GM19438 (cell line): ENCODE measurements around the gene FEM1C.

Source experiments
- ATAC-seq: cut with Tn5 transposase; IDR thresholded peaks from one replicate; pipeline ENCODE4 v1.9.1; 2021; ENCODE audit warnings: low read depth; ENCODE audit not compliant: unreplicated experiment

FEM1C gene, protein sequence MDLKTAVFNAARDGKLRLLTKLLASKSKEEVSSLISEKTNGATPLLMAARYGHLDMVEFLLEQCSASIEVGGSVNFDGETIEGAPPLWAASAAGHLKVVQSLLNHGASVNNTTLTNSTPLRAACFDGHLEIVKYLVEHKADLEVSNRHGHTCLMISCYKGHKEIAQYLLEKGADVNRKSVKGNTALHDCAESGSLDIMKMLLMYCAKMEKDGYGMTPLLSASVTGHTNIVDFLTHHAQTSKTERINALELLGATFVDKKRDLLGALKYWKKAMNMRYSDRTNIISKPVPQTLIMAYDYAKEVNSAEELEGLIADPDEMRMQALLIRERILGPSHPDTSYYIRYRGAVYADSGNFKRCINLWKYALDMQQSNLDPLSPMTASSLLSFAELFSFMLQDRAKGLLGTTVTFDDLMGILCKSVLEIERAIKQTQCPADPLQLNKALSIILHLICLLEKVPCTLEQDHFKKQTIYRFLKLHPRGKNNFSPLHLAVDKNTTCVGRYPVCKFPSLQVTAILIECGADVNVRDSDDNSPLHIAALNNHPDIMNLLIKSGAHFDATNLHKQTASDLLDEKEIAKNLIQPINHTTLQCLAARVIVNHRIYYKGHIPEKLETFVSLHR

DNA sequence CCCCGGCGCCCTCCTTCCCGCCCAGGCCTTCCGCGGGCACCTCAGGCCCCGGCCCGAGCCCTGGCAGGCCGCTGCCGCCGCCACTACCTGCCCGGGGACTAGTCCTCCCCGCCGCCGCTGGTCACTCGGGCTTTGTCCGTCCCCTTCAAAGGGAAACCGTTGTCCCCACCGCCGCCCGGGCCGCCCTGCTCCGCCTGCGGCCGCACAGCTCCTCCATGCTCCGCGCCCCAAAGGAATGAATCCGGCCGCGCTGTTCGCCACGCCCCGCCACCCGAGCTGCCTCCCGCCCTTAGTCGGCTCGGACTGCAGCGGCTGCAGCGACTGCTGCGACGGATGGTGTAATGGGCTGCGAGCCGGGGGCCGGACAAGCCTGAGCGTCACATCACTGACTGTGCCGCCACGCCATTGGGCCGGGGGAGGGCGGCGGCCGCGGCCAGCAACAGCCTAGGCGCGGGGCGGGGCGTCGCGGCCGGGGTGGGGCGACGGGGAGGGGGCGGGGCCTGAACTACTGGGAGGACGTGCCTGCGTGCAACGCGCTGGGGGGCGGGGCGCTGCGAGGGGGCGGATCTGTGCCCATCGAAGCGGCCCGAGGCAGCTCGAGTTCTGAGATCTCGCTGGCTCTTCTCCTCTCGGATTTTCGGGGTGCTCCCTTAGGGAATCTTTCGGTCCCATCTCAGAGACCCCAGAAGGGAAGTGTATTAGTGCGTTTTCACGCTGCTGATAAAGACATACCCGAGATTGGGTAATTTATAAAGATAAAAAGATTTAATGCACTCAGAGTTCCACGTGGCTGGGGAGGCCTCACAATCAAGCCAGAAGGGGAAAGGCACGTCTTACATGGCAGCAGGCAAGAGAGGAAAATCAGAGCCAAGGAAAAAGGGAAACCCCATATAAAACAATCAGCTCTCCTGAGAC lies at the start of gene FEM1C:
TSS of gene FEM1C (minus strand) at position 340 of the 915 bp plus-strand sequence. CDS start 1,282 bp downstream, outside the sequence.
- peak; percentile 91 for ATAC-seq

DNA sequence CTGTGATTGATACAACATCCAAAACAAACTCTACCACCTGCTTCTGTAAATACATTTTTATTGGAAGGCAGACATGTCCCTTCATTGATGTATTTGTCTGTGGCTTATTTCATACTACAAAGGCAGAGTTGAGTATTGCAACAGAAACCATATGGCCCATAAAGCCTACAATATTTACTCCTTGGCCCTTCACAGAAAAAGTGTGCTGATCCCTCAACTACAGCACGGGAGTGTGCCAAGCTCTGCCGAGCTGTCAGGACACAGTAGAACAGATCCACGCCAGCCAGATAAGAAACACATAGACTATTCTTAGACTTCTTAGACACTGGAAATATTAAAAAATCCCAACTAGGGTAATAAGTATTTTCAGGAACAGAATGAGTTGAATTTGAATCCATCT lies 44.5 kb upstream of the FEM1C start:
- no peak for ATAC-seq

DNA sequence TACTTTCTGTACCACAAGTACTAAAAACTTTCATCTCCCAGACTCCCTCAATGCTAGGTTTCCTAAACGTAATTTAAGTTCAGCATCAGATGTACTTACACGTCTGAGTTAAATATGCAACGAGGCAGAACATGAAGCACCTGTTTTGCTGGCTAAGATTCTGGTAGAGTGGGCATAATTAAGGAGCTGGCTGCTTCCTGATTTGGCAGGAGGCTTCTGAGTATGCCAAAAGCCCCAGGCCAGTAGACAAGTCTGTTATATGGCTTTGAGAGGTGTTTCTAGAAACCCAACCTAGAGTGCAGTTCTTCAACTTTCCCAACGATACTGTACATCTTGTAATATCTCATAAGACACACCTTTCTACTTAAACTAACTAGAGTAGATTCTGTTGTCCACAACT lies 44.1 kb upstream of the FEM1C start:
- no peak for ATAC-seq

DNA sequence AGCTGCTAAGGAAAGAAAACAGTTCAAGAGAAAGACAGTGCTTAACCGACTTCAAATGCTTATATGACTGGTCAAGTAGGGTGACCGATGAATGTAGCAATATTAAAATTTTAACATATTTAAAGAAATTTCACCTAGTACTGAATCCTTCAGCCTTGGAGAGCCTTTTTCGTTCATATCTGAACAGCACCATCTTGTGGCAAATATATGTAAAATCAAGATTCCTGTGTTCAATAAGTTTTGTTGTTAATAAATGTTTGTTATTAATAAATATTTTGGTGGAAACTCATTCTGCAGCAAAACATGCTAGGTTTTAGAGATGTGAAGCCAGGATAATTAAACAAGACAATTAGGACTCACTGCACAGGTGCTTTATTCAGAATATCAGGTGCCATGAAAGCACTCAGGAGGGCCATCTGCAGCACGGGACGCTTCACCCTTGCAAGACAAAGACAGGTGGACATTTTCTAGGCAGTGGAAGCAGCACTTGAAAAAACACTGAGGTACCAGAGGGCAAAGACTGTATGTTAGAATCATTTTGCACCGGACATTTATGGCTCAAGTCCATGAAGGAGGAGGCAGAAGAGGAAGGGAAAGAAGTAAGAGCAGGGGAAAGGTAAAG lies 42.1 kb upstream of the FEM1C start:
- ATAC-seq: no peak

DNA sequence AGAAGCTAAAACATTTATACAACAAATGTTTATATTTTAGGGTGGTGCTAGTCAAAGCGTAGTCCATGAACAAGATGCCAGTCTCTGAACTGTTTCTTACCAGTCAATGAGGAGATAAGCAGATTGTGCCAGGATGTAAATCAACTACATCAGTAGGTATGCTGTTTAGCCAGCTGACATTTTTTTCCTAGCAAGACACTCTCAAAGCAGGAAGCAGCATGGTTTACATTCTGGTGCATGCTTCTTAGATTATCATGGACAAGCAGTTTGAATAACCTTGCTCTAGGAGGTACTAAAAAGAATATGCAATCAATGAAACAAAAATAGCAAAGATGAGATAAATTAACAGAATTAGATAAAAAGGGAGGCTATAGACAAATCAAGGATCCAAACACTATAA lies 40.7 kb upstream of the FEM1C start:
- no peak for ATAC-seq

DNA sequence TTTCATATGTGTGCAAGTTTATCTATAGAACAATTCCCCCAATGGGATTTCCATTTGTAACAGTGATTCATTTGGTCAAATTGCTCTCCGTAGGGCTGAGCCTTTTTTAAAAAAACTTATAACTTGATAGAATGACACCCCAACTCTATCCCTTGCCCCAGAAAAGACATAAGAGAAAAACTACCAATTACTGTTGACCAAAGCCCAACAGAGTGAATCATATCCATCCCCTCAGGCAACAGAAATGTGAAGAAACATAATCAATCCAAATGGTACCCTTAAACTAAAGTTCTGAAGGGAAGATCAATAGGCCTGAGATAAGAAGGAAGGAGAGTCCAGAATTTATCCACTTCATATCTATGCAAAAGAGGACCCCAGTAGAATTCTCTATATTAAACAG lies 39.9 kb upstream of the FEM1C start:
- no peak for ATAC-seq

DNA sequence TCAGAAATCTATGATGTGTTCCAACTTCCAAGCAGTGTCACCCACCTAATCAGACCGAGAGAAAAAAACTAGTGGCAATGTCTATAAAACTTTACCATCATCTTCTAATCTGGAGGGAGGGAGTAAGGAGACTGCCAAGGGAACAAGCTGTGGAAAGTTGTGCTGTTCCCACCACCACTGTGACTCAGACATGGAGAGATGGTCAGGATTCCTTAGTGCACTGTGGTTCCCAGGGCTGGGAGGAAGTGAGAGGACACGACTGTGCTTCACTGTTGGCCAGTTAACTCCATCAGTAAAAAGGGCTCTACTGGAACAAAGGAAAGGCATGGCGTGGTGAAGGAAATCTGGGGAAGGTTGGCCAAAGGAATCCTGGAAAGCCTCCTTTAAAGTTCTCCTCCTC lies 38.9 kb upstream of the FEM1C start:
- ATAC-seq: no peak

DNA sequence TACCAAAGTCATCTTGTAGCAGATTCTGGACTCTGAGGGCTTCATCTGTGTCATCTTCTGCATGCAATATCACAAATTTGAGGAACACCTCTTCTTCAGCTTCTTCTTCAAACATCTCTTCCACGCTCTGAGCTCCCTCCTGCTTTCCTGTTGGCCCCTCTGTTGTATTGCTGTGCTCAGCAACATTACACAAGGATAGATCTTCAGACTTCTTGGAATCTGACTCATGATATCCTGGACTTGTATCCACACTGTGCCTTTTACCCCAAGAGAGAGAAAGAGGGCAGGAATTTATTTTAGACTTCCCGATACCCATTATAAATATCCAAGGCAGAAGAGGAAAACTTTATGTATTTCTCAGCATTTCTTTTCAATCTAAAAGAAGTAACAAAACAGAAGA lies 36.4 kb upstream of the FEM1C start:
- ATAC-seq: no peak

DNA sequence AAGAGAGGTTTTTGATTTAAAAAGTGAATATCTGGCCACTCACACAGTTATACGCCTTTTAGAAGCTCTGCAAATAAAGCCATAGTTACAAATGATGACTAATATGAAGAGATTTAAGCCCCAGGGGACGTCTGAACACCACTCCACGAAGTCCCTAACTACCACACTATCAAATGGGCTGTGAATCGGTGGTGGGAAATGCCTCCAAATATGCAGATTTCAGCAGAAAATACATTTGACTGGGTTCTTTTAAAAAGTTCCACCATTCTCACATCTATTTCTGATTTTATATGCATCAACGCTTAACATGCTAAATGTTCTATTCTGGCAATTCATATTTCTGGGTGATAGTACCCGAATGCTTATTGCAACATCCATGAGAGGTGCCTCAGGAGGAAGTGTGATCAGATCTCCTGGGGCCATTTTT lies 35.2 kb upstream of the FEM1C start:
- ATAC-seq: peak; percentile 45

DNA sequence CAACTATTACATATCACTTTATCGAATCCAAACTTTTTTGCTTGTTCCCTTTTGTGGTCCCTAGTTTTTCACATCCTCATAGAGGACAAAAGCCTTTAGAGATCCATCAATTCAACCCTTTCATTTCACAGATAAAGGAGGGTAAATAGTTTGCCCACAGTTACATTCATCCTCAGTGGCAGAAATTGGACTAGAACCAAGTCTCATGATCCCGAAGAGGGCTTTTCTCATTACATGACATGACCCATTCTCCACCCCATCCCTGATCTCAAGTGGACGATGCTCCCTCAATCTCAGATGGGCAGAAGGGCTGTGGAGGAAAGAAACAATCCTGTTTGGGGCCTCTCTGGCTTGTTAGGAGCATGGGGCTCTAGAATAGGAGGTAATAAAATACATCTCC lies 34.6 kb upstream of the FEM1C start:
- no peak for ATAC-seq

DNA sequence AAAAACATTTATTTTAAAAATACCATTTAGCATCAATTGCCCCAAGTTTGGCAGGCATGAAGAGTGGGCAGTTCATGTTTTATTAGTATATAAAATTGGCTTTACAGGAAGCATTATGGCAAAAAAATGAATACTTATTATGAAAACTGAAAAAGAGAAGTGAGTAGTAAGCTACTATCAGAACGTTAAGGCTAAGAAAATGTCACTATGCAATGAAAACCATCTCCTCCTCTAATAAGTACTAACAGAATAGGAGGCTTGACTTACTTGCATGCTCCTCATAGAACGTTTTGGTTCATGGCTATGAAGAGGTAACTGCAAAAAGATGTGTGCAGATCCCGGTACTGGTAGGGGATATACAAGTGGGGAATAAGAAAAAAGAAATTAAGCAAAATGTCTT lies 34.1 kb upstream of the FEM1C start:
- peak; percentile 65 for ATAC-seq

DNA sequence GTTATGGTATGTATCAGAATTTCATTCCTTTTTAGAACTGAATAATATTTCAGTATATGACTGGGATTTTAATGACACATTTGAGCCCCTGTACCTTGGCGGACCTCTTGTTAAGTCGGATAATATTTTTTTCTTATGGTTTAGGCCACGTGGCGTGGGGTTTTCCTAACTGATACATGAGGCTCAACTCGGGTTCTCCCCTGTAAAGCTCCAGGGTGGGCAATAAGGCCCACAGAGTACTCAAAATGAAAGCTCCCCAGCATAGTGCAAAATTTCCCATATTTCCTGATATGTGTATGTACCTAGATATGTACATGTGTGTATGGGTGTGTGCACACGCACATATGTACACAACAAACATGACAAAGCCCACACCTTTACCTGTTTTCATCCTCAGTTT lies 33.2 kb upstream of the FEM1C start:
- ATAC-seq: no peak

DNA sequence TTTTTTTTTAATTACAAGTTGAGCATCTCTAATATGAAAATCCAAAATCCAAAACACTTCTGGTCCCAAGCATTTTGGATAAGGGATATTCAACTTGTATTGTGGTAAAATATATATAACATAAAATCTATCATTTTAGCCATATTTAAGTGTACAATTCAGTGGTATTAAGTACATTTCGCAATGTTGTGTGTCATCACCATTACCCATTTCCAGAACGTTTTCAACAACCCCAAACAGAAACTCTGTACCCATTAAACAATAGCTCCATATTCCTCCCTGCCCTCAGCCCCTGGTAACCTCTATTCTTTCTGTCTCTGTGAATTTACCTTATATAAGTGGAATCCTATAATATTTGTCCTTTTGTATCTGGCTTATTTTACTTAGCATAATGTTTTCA lies 32.8 kb upstream of the FEM1C start:
- ATAC-seq: no peak

DNA sequence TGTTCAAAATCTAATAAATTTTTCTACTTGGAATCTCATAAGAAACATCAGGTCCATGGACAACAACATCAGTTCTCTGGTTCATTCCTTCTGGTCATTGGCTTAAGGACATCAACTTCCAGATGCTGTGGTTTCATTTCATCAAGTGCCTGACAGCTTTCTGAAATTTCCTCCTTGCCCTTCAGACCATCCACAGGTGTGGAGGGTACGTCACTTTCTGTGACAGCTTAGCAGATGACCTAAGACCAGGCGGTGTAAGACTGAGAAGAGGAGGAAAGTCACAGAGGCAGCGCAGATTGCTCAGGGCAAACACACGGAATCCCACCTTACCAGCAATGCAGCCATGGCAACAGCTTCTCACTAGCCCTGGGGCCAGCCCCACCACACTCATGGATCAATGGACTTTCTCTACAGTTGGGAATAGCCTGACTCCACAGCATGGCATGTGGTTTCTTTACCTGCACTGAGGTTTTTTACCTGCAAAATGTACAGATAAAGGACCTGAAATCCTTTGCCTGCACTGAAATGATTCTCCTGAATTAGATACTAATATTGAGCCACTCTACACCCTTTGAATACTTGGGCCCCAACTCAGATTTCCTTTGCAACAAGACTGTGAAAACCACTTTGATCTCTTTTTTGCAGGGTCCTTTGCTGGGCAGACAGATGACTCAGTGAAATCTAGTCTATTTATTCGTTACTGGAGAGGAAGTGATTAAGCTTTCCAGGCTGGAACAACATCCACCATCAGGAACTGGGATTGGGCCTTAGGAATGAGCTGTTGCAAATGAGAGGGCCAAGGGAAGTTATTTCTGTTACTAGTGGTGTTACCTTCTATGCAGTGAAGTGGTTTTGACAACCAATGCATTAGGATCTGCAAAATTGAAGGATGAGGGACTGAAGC lies 30.8 kb upstream of the FEM1C start:
- ATAC-seq: no peak

DNA sequence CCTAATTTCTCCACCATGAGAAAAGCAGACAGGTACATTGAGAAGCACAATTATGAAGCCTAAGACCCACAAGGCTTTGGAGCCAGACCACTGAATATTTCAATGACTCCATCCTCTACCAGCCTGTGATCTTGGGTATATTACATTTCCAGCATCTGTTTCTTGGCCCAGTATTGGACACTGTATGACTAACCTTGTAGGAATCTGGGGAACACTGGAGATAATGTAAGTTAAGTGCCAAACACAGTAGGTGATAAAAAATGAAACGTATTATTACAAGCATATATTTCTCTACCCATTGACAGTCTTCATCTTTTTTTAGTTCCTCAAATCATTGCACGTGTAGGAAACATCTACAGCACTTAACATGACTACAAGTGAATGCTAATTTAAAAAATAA lies 28.6 kb upstream of the FEM1C start:
- ATAC-seq: no peak

DNA sequence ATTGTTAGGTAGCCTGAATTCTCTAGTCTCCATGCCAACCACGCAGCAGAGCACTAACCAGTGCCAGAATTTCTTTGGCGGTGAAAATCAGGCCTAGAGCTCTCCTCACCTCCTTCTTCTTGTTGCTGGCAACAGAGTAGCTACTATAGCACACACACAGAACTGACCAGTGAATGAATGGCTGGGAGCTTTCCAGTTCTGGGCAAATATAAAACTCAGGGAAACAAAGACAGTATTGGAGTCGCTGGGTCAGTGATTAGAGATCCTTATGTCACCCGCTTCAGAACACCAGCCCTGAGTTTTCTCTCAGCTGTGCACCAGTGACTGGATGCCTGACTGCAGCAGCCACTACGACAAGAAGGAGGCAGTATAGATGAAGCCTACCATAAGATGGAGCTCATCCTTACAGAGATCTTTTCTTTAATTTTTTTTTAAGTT lies 26.9 kb upstream of the FEM1C start:
- no peak for ATAC-seq

DNA sequence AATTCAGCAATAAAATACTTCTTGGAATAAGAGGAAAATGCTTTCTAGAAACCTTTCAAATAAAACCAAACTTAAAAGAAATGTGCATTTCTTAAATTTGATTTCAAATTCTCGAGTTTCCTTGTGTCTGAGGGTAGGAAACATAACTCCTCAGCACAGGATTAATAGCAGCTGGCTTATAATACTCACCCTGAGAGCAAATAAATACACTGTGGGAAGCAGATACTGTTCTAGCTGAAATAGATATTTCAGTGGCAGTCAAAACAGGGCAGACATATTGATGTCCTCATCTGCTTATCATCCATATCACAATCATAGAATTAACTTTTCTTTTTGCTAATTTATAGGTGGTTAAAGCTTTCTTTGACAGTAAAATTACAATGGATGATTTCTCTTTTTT lies 24.1 kb upstream of the FEM1C start:
- no peak for ATAC-seq

DNA sequence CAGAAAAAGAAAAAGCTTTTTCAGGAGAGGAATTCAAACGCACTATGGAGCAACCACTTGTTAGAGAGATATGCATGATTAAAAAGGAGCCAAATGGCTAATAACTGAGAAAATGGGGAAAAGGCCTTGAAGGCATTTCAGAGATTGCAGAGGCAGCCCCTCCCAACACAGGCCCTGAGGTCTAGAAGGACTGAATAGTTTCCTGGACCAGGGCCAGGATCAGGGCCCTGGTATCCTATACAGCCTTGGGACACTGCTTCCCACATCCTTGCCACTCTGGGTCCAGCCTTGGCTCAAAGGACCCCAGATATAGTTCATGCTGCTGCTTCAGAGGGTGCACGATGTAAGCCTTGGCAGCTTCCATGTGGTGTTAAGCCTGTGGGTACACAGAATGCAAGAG lies 20.7 kb upstream of the FEM1C start:
- ATAC-seq: no peak

DNA sequence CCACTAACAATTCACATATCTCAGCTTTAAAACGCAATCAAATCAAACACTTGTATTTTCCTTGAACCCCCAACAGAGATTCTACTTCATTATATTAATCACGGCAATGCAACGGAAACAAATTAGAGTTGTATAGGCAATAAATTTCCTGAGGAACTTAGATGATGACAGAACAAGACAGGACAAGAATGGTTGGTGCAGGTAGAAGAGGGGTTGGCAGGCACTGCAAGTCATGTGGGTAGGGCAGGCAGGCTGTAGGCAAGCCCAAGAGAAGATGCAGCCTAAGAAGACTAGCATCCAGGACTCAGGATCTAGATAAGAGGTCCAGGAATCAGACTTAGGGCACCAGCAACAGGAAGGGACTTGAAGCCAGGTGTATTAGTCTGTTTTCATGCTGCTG lies 16.6 kb upstream of the FEM1C start:
- no peak for ATAC-seq

DNA sequence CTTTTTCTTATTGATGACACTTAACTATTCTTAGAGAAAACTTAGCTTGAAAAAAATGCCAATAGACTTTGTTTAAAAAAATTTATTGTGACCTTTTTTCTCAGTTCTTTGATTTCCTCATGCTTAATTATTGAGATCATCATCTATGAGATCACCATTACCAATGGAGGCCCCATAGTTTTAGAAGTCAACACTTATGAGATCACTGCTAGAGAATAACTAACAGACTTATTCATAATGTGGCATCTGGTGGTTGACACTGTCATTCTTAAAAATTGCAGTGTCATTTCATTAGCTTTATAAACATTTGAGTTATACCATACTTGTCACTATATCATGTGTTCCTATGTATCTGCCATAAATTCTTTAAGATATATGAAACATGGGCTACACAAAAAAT lies 14.9 kb upstream of the FEM1C start:
- no peak for ATAC-seq
